ENCODE data around the gene SLC45A1. TPM values are rescaled to one million over a fixed set of nuclear protein-coding genes. Genes with fewer than 3 reads are reported as not detected.
A peak's percentile ranks its signal among the peaks of the same experiment; 100 is the strongest.

The SLC45A1 gene
- total RNA-seq, 2 donors from 2014 or later: 4.3 to 5.2 TPM

- Histone ChIP-seq H3K36me3 (peaks cover 7 to 20% of the 10 kb centered on the region in 2 donors), H3K27me3 (replicated peaks; ENCODE audit: insufficient read depth) (no peaks in the 10 kb centered on the region), H3K27ac (peak overlapping the region; percentile 25 to 69), H3K4me3 (no peak overlapping the region), H3K4me1 (replicated peaks) (peaks cover 12% of the 10 kb centered on the region), H3K9me3 (no peaks in the 10 kb centered on the region)
- 73% methylated on average over 15 of the region's 15 CpGs for WGBS
- intact Hi-C loops (cut with DNase I): no loop called here
- no peak for DNase-seq (ENCODE audit: low spot score)
- TF ChIP-seq POLR2AphosphoS5 (IDR thresholded peaks at IDR 0.05) (no peak), CTCF (IDR thresholded peaks at IDR 0.05) (no peak), POLR2A (IDR thresholded peaks at IDR 0.05) (no peak)
Observed at GRCh38 chr1:8352471-8352845, 34.5 kb downstream of the SLC45A1 start.

GRCh38 chr1:8352886-8353785, 35.2 kb downstream of the SLC45A1 start:
- Histone ChIP-seq H3K27me3 (replicated peaks; ENCODE audit: insufficient read depth) (no peaks in the 10 kb centered on the region), H3K4me1 (replicated peaks) (peaks cover 12% of the 10 kb centered on the region), H3K27ac (peak overlapping the region; percentile 36 to 69), H3K9me3 (no peaks in the 10 kb centered on the region), H3K4me3 (no peak overlapping the region), H3K36me3 (peaks cover 13 to 27% of the 10 kb centered on the region in 2 donors)
- TF ChIP-seq POLR2AphosphoS5 (IDR thresholded peaks at IDR 0.05) (no peak), CTCF (IDR thresholded peaks at IDR 0.05) (no peak), POLR2A (IDR thresholded peaks at IDR 0.05) (no peak)
- intact Hi-C loops (cut with DNase I): no loop called here
- WGBS: 46% methylated on average over 21 of the region's 21 CpGs
- DNase-seq (ENCODE audit: low spot score): no peak

GRCh38 chr1:8354038-8354437, 36.1 kb downstream of the SLC45A1 start:
- H3K9me3 ChIP-seq: no peaks in the 10 kb centered on the region
- intact Hi-C loops (cut with DNase I): no loop called here
- no peak overlapping the region for H3K4me3 ChIP-seq
- H3K27me3 ChIP-seq (replicated peaks; ENCODE audit: insufficient read depth): no peaks in the 10 kb centered on the region
- DNase-seq (ENCODE audit: low spot score): no peak
- TF ChIP-seq POLR2AphosphoS5 (IDR thresholded peaks at IDR 0.05) (no peak), CTCF (IDR thresholded peaks at IDR 0.05) (no peak), POLR2A (IDR thresholded peaks at IDR 0.05) (no peak)
- H3K4me1 ChIP-seq (replicated peaks): peaks cover 12% of the 10 kb centered on the region
- 54% methylated on average over 8 of the region's 8 CpGs for WGBS
- H3K36me3 ChIP-seq: peaks cover 22 to 36% of the 10 kb centered on the region in 2 donors
- H3K27ac ChIP-seq: peak overlapping the region; percentile 14 to 69

GRCh38 chr1:8355439-8356255, 37.7 kb downstream of the SLC45A1 start:
- no peak for DNase-seq (ENCODE audit: low spot score)
- peak overlapping the region in 1 of 2 donors; percentile 47 for H3K27ac ChIP-seq
- no peaks in the 10 kb centered on the region for H3K27me3 ChIP-seq (replicated peaks; ENCODE audit: insufficient read depth)
- no peaks in the 10 kb centered on the region for H3K9me3 ChIP-seq
- H3K4me1 ChIP-seq (replicated peaks): peaks cover 12% of the 10 kb centered on the region
- intact Hi-C loops (cut with DNase I): no loop called here
- 60% methylated on average over 24 of the region's 24 CpGs for WGBS
- TF ChIP-seq POLR2A (IDR thresholded peaks at IDR 0.05) (no peak), CTCF (IDR thresholded peaks at IDR 0.05) (no peak), POLR2AphosphoS5 (IDR thresholded peaks at IDR 0.05) (no peak)
- H3K36me3 ChIP-seq: peaks cover 30 to 52% of the 10 kb centered on the region in 2 donors
- no peak overlapping the region for H3K4me3 ChIP-seq

All from prostate gland (tissue), 2 donors.